Mesendoderm (in vitro differentiated cells): ENCODE measurements around the gene HOPX. TPM values are rescaled to one million over a fixed set of nuclear protein-coding genes. Genes with fewer than 3 reads are reported as not detected.
"Not testable (repeated sequence)": the region's sequence is repeated elsewhere in the genome, so short reads cannot be mapped to it uniquely, and the experiment has no call there.

Experiments
- DNase-seq: peaks from one replicate; pipeline ENCODE4 v3.0.0; 2013
- H2AK5ac ChIP-seq: 2 replicates; pipeline ENCODE4 v1.6.1; 2013; ENCODE audit warnings: low read length, inconsistent platforms
- H2BK120ac ChIP-seq: 2 replicates; pipeline ENCODE4 v1.6.1; 2013; ENCODE audit warnings: low read depth, mild to moderate bottlenecking, low read length, moderate library complexity, mixed read lengths
- H2BK15ac ChIP-seq: replicated peaks from 2 replicates; pipeline ENCODE4 v1.6.1; 2013; ENCODE audit warnings: low read depth, mild to moderate bottlenecking, moderate library complexity
- H2BK5ac ChIP-seq: 2 replicates; pipeline ENCODE4 v1.6.1; 2013; ENCODE audit warnings: low read length, inconsistent platforms
- H3K18ac ChIP-seq: 2 replicates; pipeline ENCODE4 v1.6.1; 2013; ENCODE audit warnings: mild to moderate bottlenecking, low read length, mixed read lengths
- H3K23ac ChIP-seq: one replicate; pipeline ENCODE4 v1.6.1; 2013; ENCODE audit warnings: low read length
- H3K27ac ChIP-seq: 2 replicates; pipeline ENCODE4 v1.5.1; 2013; ENCODE audit warnings: low read depth, mild to moderate bottlenecking, inconsistent platforms, low read length, moderate library complexity
- H3K27me3 ChIP-seq: 2 replicates; pipeline ENCODE4 v1.6.1; 2013; ENCODE audit warnings: low read length, control low read depth, mild to moderate bottlenecking, inconsistent platforms; ENCODE audit not compliant: insufficient read depth, poor library complexity
- H3K36me3 ChIP-seq: 2 replicates; pipeline ENCODE4 v1.6.1; 2013; ENCODE audit warnings: low read length, inconsistent platforms; ENCODE audit not compliant: control insufficient read depth, insufficient read depth
- H3K4ac ChIP-seq: one replicate; pipeline ENCODE4 v1.6.1; 2013; ENCODE audit warnings: low read depth, mild to moderate bottlenecking, low read length, moderate library complexity
- H3K4me1 ChIP-seq: 2 replicates; pipeline ENCODE4 v1.6.1; 2013; ENCODE audit warnings: low read depth, low read length, inconsistent platforms; ENCODE audit not compliant: control insufficient read depth
- H3K4me2 ChIP-seq: 2 replicates; pipeline ENCODE4 v1.6.1; 2013; ENCODE audit warnings: low read length
- H3K4me3 ChIP-seq: 2 replicates; pipeline ENCODE4 v1.5.1; 2013; ENCODE audit warnings: mild to moderate bottlenecking, low read length
- H3K56ac ChIP-seq: one replicate; pipeline ENCODE4 v1.6.1; 2013; ENCODE audit warnings: low read length
- H3K79me1 ChIP-seq: 2 replicates; pipeline ENCODE4 v1.6.1; 2013; ENCODE audit warnings: low read length, inconsistent platforms
- H3K79me2 ChIP-seq: 2 replicates; pipeline ENCODE4 v1.6.1; 2013; ENCODE audit warnings: mild to moderate bottlenecking, low read length; ENCODE audit not compliant: control insufficient read depth, insufficient read depth
- H3K9ac ChIP-seq: 2 replicates; pipeline ENCODE4 v1.6.1; 2013; ENCODE audit warnings: low read length, inconsistent platforms
- H4K5ac ChIP-seq: one replicate; pipeline ENCODE4 v1.6.1; 2013; ENCODE audit warnings: low read length
- H4K8ac ChIP-seq: one replicate; pipeline ENCODE4 v1.6.1; 2013; ENCODE audit warnings: low read depth, mild to moderate bottlenecking, control low read depth, low read length, moderate library complexity
- WGBS: extraction: QIAGEN DNeasy Blood & Tissue Kit; methylation state at CpG from one replicate; pipeline ENCODE4 v1.1.7; 2013; ENCODE audit warnings: low lambda C conversion rate, missing lambda C conversion rate; ENCODE audit not compliant: insufficient coverage; ENCODE audit errors: extremely low coverage; 5-methylcytosine and 5-hydroxymethylcytosine counted together
- polyA plus RNA-seq, 2 experiments: library from polyadenylated mRNA; stranded (reverse); fragments of 200-250 nt; gene quantifications; one replicate each; pipeline ENCODE4 v1.2.3, GENCODE V29; 2013

The HOPX gene
- polyA plus RNA-seq (2013, experiment 1 of 2) = 0.60 TPM
- polyA plus RNA-seq (2013, experiment 2 of 2) = 0.43 TPM

GRCh38 chr4:56681158-56681852 is at the start of gene HOPX:
TSS of gene HOPX (minus strand) at chr4:56681296. CDS start at chr4:56657816, 23,480 bp downstream.
- Histone ChIP-seq H2BK120ac (peak within 1 kb of the TSS; percentile 31), H3K56ac (peak within 1 kb of the TSS; percentile 34), H3K23ac (no peak within 1 kb of the TSS), H3K36me3 (no peaks in the 10 kb centered on the region), H4K8ac (no peak within 1 kb of the TSS), H3K27me3 (no peaks in the 10 kb centered on the region), H3K79me2 (no peaks in the 10 kb centered on the region), H3K4me2 (no peak within 1 kb of the TSS), H3K79me1 (no peaks in the 10 kb centered on the region), H3K9ac (no peak within 1 kb of the TSS), H2AK5ac (no peak within 1 kb of the TSS), H3K4me1 (peaks cover 13% of the 10 kb centered on the region), H3K27ac (no peak within 1 kb of the TSS), H3K4ac (no peak within 1 kb of the TSS), H2BK15ac (no peak within 1 kb of the TSS), H3K18ac (no peak within 1 kb of the TSS), H4K5ac (no peak within 1 kb of the TSS), H2BK5ac (no peak within 1 kb of the TSS), H3K4me3 (no peak within 1 kb of the TSS)
- peak; percentile 44 for DNase-seq
- WGBS = no CpG with 5 or more reads among the region's 18 CpGs

DNA sequence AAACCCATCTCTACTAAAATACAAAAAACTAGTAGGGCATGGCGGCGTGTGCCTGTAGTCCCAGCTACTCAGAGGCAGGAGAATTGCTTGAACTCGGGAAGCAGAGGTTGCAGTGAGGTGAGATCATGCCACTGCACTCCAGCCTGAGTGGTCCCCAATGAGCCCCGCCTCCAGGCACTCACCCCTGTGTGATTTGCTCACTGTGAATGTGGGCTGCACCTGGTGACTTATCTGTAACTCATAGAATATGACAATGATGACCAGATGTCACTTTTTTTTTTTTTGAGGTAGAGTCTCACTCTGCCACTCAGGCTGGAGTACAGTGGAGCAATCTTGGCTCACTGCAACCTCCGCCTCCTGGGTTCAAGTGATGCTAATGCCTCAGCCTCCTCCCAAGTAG is 49.0 kb upstream of the HOPX start:
- no peak overlapping the region for H2BK5ac ChIP-seq
- no peaks in the 10 kb centered on the region for H3K36me3 ChIP-seq
- H3K27me3 ChIP-seq = no peaks in the 10 kb centered on the region
- H2BK15ac ChIP-seq = no peak overlapping the region
- no peak overlapping the region for H3K23ac ChIP-seq
- peaks cover 5% of the 10 kb centered on the region for H3K4me1 ChIP-seq
- H2AK5ac ChIP-seq = no peak overlapping the region
- H3K9ac ChIP-seq = no peak overlapping the region
- H3K56ac ChIP-seq = no peak overlapping the region
- no peak overlapping the region for H3K18ac ChIP-seq
- H3K4me2 ChIP-seq = no peak overlapping the region
- no peak overlapping the region for H4K8ac ChIP-seq
- H3K79me1 ChIP-seq = no peaks in the 10 kb centered on the region
- no peak overlapping the region for H2BK120ac ChIP-seq
- H3K79me2 ChIP-seq = no peaks in the 10 kb centered on the region
- H3K27ac ChIP-seq = no peak overlapping the region
- H3K4ac ChIP-seq = no peak overlapping the region
- no peak overlapping the region for H4K5ac ChIP-seq
- no CpG with 5 or more reads among the region's 5 CpGs for whole genome bisulfite sequencing
- H3K4me3 ChIP-seq = no peak overlapping the region
- no peak for DNase-seq

GRCh38 chr4:56728512-56728911 is 47.4 kb upstream of the HOPX start:
- peaks cover 5% of the 10 kb centered on the region for H3K4me1 ChIP-seq
- H2BK120ac ChIP-seq = no peak overlapping the region
- H3K79me1 ChIP-seq = no peaks in the 10 kb centered on the region
- H2AK5ac ChIP-seq = no peak overlapping the region
- H4K5ac ChIP-seq = no peak overlapping the region
- no peak overlapping the region for H3K27ac ChIP-seq
- no peak overlapping the region for H3K18ac ChIP-seq
- no peak overlapping the region for H3K4ac ChIP-seq
- no peak overlapping the region for H3K4me2 ChIP-seq
- H3K23ac ChIP-seq = no peak overlapping the region
- H3K9ac ChIP-seq = no peak overlapping the region
- WGBS = no CpG with 5 or more reads among the region's 4 CpGs
- H2BK15ac ChIP-seq = no peak overlapping the region
- no peak overlapping the region for H2BK5ac ChIP-seq
- no peak for DNase-seq
- no peak overlapping the region for H4K8ac ChIP-seq
- no peak overlapping the region for H3K56ac ChIP-seq
- no peak overlapping the region for H3K4me3 ChIP-seq
- no peaks in the 10 kb centered on the region for H3K36me3 ChIP-seq
- no peaks in the 10 kb centered on the region for H3K27me3 ChIP-seq
- no peaks in the 10 kb centered on the region for H3K79me2 ChIP-seq

GRCh38 chr4:56727150-56727549 is 46.1 kb upstream of the HOPX start:
- no peaks in the 10 kb centered on the region for H3K36me3 ChIP-seq
- H3K23ac ChIP-seq = no peak overlapping the region
- no peak overlapping the region for H3K18ac ChIP-seq
- no peak overlapping the region for H3K4ac ChIP-seq
- no peak overlapping the region for H3K27ac ChIP-seq
- no peak overlapping the region for H2BK15ac ChIP-seq
- H3K4me2 ChIP-seq = no peak overlapping the region
- no peak overlapping the region for H3K4me3 ChIP-seq
- H3K9ac ChIP-seq = no peak overlapping the region
- H2AK5ac ChIP-seq = no peak overlapping the region
- H3K4me1 ChIP-seq = peaks cover 5% of the 10 kb centered on the region
- H2BK5ac ChIP-seq = no peak overlapping the region
- H3K79me2 ChIP-seq = no peaks in the 10 kb centered on the region
- H2BK120ac ChIP-seq = no peak overlapping the region
- no peak overlapping the region for H3K56ac ChIP-seq
- H4K8ac ChIP-seq = no peak overlapping the region
- WGBS = no CpG with 5 or more reads among the region's 4 CpGs
- DNase-seq = no peak
- H3K27me3 ChIP-seq = no peaks in the 10 kb centered on the region
- no peak overlapping the region for H4K5ac ChIP-seq
- H3K79me1 ChIP-seq = no peaks in the 10 kb centered on the region

GRCh38 chr4:56726593-56726992 is 45.5 kb upstream of the HOPX start:
- H3K4me1 ChIP-seq, H3K4me2 ChIP-seq, H3K27me3 ChIP-seq, DNase-seq, H3K4me3 ChIP-seq, H3K27ac ChIP-seq, H3K23ac ChIP-seq, H2AK5ac ChIP-seq, H2BK120ac ChIP-seq, H3K79me1 ChIP-seq, H2BK15ac ChIP-seq, H3K56ac ChIP-seq, H3K9ac ChIP-seq, H3K4ac ChIP-seq, H3K79me2 ChIP-seq, H3K36me3 ChIP-seq, H4K5ac ChIP-seq, H4K8ac ChIP-seq, H2BK5ac ChIP-seq, H3K18ac ChIP-seq: not testable (repeated sequence)
- WGBS = no CpG with 5 or more reads among the region's 1 CpG
